Ovary (tissue), 9 donors: ENCODE data around the gene GPR151. TPM values are rescaled to one million over a fixed set of nuclear protein-coding genes. Genes with fewer than 3 reads are reported as not detected.

ENCODE experiments used
- DNase-seq, 5 donors: peaks; one replicate each; pipeline ENCODE4 v3.0.0-alpha.2; 2019 to 2020
- H3K27ac ChIP-seq, 2 donors: fragments of 200-600 bp; one replicate each; pipeline versions ENCODE4 v1.5.1 to v1.8.0; 2019 to 2022
- H3K27me3 ChIP-seq: fragments of 200-600 bp; one replicate; pipeline ENCODE4 v1.8.0; 2022
- H3K36me3 ChIP-seq: fragments of 200-600 bp; sonication (generic); one replicate; pipeline ENCODE4 v1.5.1; 2019
- H3K4me1 ChIP-seq: one replicate; pipeline ENCODE4 v1.8.1; 2013; ENCODE audit warnings: mild to moderate bottlenecking, moderate library complexity; ENCODE audit not compliant: insufficient read depth
- H3K4me3 ChIP-seq: fragments of 200-600 bp; sonication (generic); one replicate; pipeline ENCODE4 v1.5.1; 2017
- H3K9me3 ChIP-seq, 2 donors: fragments of 200-600 bp in 1 of 2; sonication (generic) in 1 of 2; one replicate each; pipeline versions ENCODE4 v1.5.1 to v1.8.1; 2013 to 2019; ENCODE audit warnings: mild to moderate bottlenecking in 1 of 2, moderate library complexity in 1 of 2
- CTCF ChIP-seq, 3 donors: fragments of 450-650 bp in 2 of 3; fragments of 200-600 bp in 1 of 3; IDR thresholded peaks; one replicate each; pipeline versions ENCODE4 v1.5.1 to v1.8.0; 2016 to 2022; ENCODE audit warnings: antibody characterized with exemption in 3 of 3, mild to moderate bottlenecking in 1 of 3
- EP300 ChIP-seq: sonication (generic); formaldehyde crosslinking; IDR thresholded peaks from one replicate; pipeline ENCODE4 v1.6.1; 2017; ENCODE audit warnings: antibody characterized with exemption
- POLR2A ChIP-seq: fragments of 450-650 bp; IDR thresholded peaks from one replicate; pipeline ENCODE4 v1.6.1; 2017; ENCODE audit warnings: antibody characterized with exemption, mild to moderate bottlenecking, moderate library complexity
- WGBS, 3 donors: extraction: QIAGEN DNeasy Blood & Tissue Kit in 1 of 3; methylation state at CpG; one replicate each; pipeline versions ENCODE4 v1.1.5 to v1.1.7; 2013 to 2017; 5-methylcytosine and 5-hydroxymethylcytosine counted together
- intact Hi-C, 4 donors: fragments of 100-400 bp; cut with DNase I; formaldehyde crosslinking; loops; one replicate each; pipeline versions ENCODE4 v1.11.0 to v1.15.1; 2022 to 2023
- polyA plus RNA-seq, 2 donors: library from polyadenylated mRNA; stranded (reverse); fragments of 200-250 nt in 1 of 2; fragments of 350-450 nt in 1 of 2; fragmentation: Illumina TruSeq in 1 of 2; extraction: RNeasy Lipid Tissue Mini Kit (QIAGEN cat#74804) in 1 of 2; gene quantifications; one replicate each; pipeline ENCODE4 v1.2.3, GENCODE V29; 2013 to 2014
- total RNA-seq, 7 donors: library from RNA; depleted of rRNA in 2 of 7; stranded (reverse); fragments of >200 nt in 2 of 7; fragmentation: NEBNext Ultra II Directional in 3 of 7; extraction: Animal tissue kit (Norgen Biotek cat#: 25700) in 3 of 7; gene quantifications; one replicate each; pipeline versions ENCODE4 v1.1.0 to v1.2.4, GENCODE V29; 2016 to 2023
- donor health status: DM: no; HTN: no; CAD: no; lungs with moderate emphysema.
- donor health status: DM: no; HTN: no; CAD: no.
- donor health status: Bipolar disorder and iron deficiency.
- donor health status: DM: yes; HTN: yes; CAD: no.
- donor health status: DM: no; HTN: no; CAD: no.
- donor health status: DM: yes; HTN: yes; CAD: no.

The GPR151 gene
- total and polyA plus RNA-seq, 9 donors, result not detected

GRCh38 chr5:146519554-146519953 lies 3.6 kb upstream of the GPR151 start:
- Histone ChIP-seq H3K9me3 (no peaks in the 10 kb centered on the region), H3K27ac (no peak overlapping the region), H3K4me3 (no peak overlapping the region), H3K27me3 (no peaks in the 10 kb centered on the region), H3K36me3 (no peaks in the 10 kb centered on the region), H3K4me1 (no peaks in the 10 kb centered on the region)
- no peak for DNase-seq
- intact Hi-C loops, result no loop called here
- 49 to 73% (median 73%) methylated on average over 2 of the region's 2 CpGs for WGBS, 3 donors
- TF ChIP-seq EP300 (no peak), CTCF (IDR thresholded peaks at IDR 0.05) (no peak), POLR2A (no peak)

GRCh38 chr5:146515473-146516150 lies 378 bp downstream of the GPR151 start:
- intact Hi-C loops, result no loop called here
- WGBS, 3 donors, result 79 to 84% (median 81%) methylated on average over 10 of the region's 10 CpGs
- H3K4me3 ChIP-seq, result no peak overlapping the region
- TF ChIP-seq EP300, result no peak
- no peak for TF ChIP-seq CTCF (IDR thresholded peaks at IDR 0.05)
- no peak for TF ChIP-seq POLR2A
- H3K9me3 ChIP-seq, result no peaks in the 10 kb centered on the region
- no peaks in the 10 kb centered on the region for H3K27me3 ChIP-seq
- no peaks in the 10 kb centered on the region for H3K36me3 ChIP-seq
- no peak for DNase-seq
- no peaks in the 10 kb centered on the region for H3K4me1 ChIP-seq
- H3K27ac ChIP-seq, result no peak overlapping the region

- H3K27me3 ChIP-seq, result no peaks in the 10 kb centered on the region
- TF ChIP-seq POLR2A (no peak), CTCF (IDR thresholded peaks at IDR 0.05) (no peak), EP300 (no peak)
- WGBS, 3 donors, result 79 to 96% (median 84%) methylated on average over 1 of the region's 1 CpG
- no peaks in the 10 kb centered on the region for H3K36me3 ChIP-seq
- H3K9me3 ChIP-seq, result no peaks in the 10 kb centered on the region
- no peaks in the 10 kb centered on the region for H3K4me1 ChIP-seq
- H3K27ac ChIP-seq, result no peak overlapping the region
- H3K4me3 ChIP-seq, result no peak overlapping the region
- intact Hi-C loops, result no loop called here
- DNase-seq, result no peak
These were observed 1.4 kb downstream of the GPR151 start for GRCh38 chr5:146514575-146514974.

- H3K9me3 ChIP-seq, result no peaks in the 10 kb centered on the region
- no peak overlapping the region for H3K4me3 ChIP-seq
- intact Hi-C loops, result no loop called here
- DNase-seq, result no peak
- no peak overlapping the region for H3K27ac ChIP-seq
- H3K27me3 ChIP-seq, result no peaks in the 10 kb centered on the region
- no peaks in the 10 kb centered on the region for H3K36me3 ChIP-seq
- WGBS, 3 donors, result 85 to 88% (median 87%) methylated on average over 2 of the region's 2 CpGs
- TF ChIP-seq EP300 (no peak), CTCF (IDR thresholded peaks at IDR 0.05) (no peak), POLR2A (no peak)
- H3K4me1 ChIP-seq, result no peaks in the 10 kb centered on the region
These were observed 2.5 kb downstream of the GPR151 start for GRCh38 chr5:146513462-146513861.
